Fibroblast of skin of left biceps (primary cell): ENCODE measurements around the gene FBXO31.
A peak's percentile ranks its signal among the peaks of the same experiment; 100 is the strongest.

Experiments used
- DNase-seq, 2 experiments: peaks; one replicate each; pipeline ENCODE4 v3.0.0-alpha.2; 2013; ENCODE audit warnings: low read depth in 2 of 2

The FBXO31 gene

GRCh38 chr16:87329436-87330256 lies 53.9 kb downstream of the FBXO31 start:
- DNase-seq: no peak

DNA sequence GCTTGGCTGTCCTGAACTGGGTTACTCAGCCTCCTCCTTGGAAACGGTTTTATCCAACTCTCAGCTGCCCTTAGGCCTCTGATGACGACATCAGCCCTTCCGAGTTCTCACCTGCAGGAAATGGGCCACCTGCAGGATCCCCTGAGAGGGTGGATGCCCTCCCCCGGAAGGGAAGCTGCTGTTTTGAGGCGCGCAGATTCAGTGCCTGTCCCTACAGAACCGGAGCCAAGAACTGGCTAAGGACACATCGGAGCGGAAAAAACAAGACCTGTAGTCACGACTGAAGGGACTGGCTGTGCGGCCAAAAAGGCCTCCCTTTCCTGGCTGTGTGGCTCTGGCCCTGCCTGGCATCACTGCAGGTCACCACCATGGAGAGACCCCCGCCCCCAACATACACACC lies 54.7 kb downstream of the FBXO31 start:
- DNase-seq: no peak

DNA sequence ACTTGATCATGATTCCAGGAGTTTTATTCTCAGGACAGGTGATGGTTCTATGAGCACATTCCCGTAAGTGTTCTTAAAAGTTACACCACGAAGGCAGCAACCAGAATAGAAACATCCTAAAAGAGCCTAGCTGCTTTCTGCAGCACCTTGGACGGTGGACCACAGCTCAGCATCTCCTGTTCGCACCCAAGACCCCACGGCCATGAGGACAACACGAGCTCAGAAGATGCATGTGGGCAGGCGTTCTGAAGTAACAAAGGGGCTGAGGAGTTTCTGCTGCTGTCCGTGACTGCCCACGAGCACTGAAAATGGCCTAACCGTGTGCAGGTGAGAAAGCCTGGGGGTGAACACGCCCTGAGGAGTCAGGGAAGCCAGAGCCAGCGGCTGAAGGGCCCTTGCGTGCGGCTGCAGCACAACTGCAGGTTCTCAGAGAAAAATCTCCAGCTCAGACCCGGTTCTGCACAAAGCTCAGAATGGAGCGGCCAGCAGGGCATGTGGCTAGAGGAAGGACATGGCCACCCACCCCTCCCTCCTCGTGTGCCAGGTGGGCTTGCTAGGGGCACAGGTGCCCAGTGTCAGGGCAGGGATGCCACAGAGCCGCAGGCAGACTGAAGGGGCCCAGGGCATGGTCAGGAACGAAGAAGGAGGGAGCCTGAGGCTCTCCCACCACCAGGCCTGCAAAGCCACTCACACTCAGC lies 55.6 kb downstream of the FBXO31 start:
- no peak for DNase-seq

DNA sequence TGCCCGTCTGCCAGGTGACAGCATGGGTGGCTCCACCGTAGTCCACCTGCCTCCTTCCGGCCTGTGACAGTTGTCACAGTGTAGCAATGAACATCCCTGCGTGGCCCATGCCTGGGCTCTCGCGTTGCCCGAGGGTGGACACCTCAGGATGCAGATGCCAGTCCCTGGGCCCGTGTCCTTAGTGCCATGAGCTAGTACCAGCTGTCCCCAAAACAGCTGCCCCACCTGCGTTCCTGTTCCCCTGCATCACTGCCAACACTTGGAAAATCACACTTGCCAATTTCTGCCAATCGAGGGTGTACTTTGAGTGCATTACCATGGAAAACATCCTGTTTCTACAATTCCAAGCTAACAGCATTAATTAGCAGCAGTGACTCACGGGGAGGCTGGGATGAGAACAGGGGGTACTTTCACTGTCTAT lies 57.4 kb downstream of the FBXO31 start:
- DNase-seq: no peak

GRCh38 chr16:87325423-87325858 lies 58.1 kb downstream of the FBXO31 start:
- DNase-seq: no peak

DNA sequence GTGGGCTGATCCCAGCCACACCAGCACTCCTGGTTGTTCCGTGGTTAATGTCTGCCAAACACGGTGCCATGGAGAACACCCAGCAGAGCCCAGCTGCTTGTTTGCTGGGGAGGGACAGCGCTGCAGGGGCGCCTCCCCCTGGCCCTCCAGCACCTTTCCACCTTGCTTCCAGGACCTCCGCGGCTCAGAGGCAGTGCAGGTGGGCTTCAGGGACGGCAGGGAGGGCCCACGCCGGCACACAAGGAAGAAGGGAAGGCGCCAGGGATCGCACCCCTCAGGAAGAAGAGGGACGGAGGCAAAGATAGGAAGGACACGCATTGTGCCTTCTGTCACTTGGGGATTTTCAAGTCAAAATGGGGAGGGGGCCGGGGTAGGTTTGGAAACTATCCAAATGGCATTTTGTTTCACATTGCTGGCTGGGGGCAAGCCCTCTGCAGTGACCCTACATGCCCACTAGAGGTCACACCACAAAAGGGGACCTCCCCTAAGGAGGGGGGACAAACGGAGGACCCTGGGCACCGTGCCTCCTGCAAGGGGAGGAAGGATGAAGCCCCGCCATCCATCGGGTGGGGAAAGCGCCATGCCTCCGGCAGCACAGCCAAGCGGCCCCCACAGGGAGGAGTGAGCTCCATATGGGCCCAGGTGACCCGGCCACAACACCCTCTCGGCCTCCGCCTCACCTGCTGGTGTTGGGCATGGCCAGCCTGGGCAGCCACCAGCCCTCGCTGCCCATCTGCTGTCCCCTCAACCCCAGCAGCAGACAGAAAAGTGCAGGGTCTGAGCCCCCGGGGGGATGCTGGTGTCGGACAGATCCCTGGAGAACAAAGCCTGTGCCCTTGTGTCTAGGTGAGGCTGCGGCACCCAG lies 58.9 kb downstream of the FBXO31 start:
- DNase-seq: no peak

DNA sequence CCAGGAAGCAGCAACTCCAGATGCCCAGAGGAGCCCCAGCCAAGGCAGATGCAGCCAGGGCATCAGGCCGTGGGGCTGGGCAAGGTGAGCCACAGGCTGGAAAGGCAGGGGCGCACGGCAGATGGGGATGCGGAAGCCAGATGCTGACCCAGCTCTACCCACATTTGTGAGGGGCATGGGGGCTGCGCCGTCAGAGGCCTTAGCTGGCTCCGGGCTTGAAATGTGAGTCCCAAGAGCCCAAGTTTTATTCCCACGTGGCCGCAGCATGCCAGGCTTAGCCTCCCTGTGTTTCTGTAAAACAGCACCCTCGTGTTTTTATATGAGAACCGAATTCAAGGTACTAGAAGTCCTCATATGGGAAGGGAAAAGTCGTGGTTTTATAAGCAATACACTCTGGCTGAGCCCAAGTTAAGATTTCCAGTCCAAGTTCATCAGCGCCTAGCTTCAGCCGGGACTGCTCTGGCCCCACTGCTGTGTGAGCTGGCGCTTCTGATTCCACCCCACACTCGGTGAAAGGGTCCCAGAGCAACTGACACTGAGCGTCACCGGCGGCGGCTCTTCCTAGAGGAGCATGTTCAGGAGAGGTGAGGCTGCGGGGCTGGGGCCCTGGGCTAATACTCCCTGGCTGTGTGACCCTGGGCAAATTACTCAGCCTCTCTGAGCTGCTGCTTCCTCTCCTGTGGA lies 59.7 kb downstream of the FBXO31 start:
- DNase-seq: no peak

- no peak for DNase-seq
Measured at GRCh38 chr16:87322833-87323726, 60.5 kb downstream of the FBXO31 start.

DNA sequence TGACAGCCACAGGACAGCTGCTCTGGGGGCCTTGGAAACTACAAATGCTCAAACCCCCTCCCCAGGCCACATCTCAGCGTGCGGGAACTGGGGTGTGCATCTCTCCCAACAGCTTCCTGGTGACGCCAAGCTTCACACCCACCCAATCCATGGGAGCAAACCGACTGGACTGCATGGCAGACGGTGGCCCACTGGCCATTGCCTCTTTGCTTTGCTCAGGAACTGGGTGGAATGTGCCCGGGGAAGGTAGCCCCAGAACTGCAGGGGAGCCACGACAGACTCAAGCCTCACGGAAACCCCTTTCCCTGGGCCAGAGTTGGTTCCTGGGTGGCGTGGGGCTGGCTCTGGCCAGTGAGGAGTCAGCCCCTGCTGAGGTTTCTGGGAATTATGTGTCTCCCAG lies 61.2 kb downstream of the FBXO31 start:
- no peak for DNase-seq

DNA sequence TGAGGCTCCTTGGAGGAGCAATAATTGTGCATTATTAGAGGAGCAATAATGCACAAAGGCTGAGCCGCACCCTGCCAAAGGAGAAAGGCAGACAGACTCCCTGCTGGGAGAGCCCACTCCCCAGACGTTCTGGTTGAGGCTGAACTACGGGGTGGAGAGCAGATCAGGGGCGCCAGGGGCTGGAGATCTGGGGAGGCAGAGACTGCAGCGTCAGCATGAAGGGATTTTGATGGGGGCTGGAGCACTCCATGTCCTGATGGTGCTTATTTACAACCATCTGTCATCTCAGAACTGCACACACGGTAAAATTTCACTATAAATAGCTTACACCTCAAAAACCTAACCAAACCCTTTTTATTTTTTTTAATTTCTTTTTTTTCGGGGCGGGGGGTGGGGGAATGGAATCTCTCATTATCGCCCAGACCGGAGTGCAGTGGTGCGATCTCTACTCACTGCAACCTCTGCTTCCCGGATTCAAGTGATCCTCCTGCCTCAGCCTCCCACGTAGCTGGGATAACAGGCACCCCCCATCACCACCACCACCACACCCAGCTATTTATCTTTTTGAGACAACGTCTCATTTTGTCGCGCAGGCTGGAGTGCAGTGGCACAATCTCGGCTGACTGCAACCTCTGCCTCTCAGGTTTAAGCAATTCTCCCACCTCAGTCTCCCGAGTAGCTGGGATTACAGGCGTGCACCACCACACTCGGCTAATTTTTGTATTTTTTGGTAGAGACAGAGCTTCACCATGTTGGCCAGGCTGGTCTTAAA lies 62.1 kb downstream of the FBXO31 start:
- no peak for DNase-seq

DNA sequence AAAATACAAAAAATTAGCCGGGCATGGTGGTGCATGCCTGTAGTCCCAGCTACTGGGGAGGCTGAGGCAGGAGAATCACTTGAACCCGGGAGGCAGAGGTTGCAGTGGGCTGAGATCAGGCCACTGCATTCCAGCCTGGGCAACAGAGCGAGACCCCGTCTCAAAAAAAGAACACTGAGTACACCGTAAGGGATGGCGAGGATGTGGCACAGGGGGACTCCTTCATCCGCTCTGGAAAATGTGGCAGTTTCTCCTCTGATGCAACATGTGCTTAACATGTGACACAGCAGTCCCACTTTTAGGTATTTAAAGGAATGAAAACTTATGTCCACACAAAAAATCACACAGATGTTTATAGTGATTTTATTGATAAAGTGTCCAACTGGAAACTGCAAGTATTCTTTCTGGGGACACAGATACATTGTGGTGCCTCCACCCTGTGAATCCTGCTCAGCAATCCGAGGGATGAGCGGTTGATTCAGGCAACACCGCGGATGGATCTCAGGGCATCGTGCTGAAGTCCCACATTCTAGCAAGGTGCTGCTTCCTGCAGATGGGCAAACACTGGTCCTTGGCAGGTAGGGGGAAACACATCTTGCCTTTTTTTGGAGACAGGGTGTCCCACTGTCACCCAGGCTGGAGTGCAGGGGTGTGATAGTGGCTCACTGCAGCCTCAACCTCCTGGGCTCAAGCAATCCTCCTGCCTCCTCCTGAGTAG lies 62.9 kb downstream of the FBXO31 start:
- DNase-seq: no peak

DNA sequence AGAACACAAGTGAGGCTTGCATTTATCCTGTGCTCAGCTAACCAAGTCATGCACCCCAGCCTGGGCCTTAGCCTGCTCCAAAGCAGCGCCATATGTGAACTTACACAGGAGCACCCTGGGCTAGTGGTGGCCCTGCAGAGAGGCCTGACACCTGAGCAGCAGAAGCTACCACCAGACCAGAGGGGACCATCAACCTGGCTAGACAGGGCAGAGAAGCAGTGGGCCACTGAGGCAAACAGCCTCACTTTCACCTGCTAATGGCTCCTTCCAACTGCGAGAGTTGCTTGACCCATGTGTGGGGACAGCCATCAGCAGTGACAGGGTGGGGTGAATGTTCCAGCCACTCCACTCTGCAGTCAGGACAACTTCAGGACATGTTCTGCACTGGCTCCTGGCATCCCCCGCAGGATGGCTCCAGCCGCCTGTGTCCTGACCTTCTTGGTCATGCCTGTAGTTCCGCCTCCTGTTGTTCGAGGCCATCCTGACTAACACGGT lies 63.5 kb downstream of the FBXO31 start:
- DNase-seq: no peak

GRCh38 chr16:87319011-87319410 lies 64.6 kb downstream of the FBXO31 start:
- no peak for DNase-seq

DNA sequence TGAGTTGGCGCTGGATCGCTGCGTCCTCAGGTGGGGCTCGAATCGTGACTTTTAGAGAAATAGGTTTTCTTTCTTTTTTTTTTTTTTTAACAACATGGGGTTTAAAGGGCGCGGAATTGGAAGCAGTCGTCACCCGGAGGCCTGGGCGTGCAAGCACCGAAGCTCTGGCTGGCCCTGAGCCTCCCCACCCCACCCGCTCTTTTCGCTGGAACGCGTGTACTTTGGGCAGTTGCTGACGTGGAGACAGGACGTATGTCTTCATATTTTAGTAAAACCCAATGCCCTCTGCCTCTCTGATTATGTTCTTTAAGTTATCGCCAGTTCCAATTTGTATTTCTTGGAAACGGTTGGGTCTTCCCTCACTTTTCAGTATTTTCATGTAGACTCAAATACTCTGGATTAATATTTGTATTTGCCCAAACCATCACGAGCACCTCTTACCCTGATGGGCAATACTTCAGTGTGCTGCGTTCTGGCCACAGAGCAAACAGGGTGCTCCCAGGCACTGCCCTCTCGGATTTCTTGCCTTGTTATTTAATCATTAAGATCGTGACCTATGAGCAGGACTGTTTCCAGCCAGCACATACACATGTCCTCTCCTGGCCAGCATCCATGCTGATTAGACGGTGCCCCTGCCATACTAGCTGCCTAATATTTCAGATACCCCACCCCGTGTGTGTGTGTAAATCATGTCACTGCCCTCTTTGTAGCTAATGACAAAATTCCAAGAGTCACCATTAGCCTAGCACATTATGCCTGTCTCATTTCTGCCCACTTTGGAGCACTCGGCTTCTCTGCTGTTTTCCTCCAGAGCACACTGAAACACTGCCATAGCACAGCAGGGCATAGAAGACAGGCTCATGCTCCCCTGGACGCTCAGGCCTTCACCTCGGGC lies 65.6 kb downstream of the FBXO31 start:
- DNase-seq: no peak

DNA sequence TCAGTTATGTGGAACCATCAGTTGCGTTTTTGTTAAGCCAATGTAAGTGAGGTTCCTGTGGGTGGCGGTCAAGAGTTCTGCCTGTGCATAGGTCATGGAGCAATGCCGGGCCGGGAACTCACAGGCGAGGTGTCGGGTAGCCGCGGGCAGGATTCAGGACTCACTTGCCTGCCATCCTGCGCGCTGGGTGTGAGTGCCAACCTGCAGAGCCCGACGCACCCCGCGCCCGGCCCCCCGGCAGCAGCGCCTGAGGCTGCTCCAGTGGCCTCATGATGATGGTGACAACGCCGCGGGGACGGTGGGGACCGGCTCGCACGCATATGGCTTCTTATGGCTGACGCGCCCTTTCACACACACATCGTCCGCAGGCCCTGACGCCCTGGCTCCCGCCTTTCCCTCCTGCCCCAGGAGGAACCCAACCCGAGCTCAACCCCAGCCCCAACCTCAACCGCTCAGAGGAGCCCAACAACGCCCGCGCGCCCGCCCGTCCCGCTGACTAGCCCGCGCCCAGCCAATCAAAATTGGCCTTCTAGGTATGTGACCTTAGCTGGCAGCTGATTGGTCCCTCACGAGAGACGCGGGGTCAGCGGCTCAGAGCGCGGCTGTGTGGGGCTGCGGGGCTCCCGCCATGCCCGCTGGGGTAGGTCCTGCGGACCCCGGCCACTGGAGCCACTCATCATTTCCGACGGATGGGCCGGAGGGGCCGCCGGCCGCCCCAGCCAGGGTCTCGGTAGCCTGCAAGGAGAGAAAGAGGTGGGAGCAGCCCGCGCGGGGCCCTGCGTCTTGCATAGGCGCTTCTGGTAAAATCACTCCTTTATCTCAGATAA lies 66.4 kb downstream of the FBXO31 start, which contains the start of gene C16orf95:
Gene C16orf95, minus strand, starts transcription at position 470 of the 827 bp plus-strand sequence. Its CDS starts 150 bp downstream, at position 320.
- DNase-seq: peak; percentile 88 to 89

DNA sequence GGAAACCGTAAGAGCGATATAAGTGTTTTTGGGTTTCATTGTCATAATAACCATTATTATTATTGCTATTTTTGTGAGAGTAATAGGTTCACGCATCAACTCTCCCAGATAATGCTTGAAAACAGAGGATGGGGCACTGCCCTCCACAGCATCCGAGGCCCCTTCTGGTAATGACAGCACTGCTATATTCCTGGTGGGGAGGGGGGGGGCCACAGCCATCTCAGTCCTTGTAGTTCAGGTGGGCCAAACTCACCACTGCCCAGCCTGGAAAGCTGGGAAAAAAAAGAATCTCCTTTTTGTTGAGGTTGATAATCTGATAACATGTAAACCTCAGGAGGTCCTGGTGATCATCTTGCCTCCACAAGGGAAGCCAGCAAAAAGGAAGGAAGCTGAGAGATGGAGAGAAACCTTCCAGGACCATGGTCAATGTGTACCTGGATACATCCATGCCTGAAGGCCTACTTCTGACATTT lies 67.1 kb downstream of the FBXO31 start:
- no peak for DNase-seq

- DNase-seq: no peak
Measured at GRCh38 chr16:87314990-87315420, 68.6 kb downstream of the FBXO31 start.
